ENCODE data around the gene TMEM256.

Gene TMEM256

GRCh38 chr17:7384489-7385081 is 19.3 kb downstream of the TMEM256 start:
- no peak; the same call in 2 of the 3 replicates for ATAC-seq
- TF ChIP-seq ZNF565 (CRISPR knock-in tag; conservative IDR thresholded peaks at IDR 0.05; ENCODE audit: low read depth) (no peak), PPARA (CRISPR knock-in tag; IDR thresholded peaks at IDR 0.05; ENCODE audit: borderline replicate concordance) (no peak), ESRRG (CRISPR knock-in tag; IDR thresholded peaks at IDR 0.05) (no peak)

- peak; percentile 79 for ATAC-seq
- TF ChIP-seq TOX (CRISPR knock-in tag; IDR thresholded peaks at IDR 0.05; ENCODE audit: borderline replicate concordance) (no peak), ZFP30 (CRISPR knock-in tag; IDR thresholded peaks at IDR 0.05) (no peak), CREB5 (CRISPR knock-in tag; IDR thresholded peaks at IDR 0.05; ENCODE audit: low read depth) (no peak), CSRNP3 (CRISPR knock-in tag; IDR thresholded peaks at IDR 0.05) (no peak), RARB (CRISPR knock-in tag; IDR thresholded peaks at IDR 0.05) (no peak), BACH2 (CRISPR knock-in tag; IDR thresholded peaks at IDR 0.05; ENCODE audit: borderline replicate concordance) (no peak), ZNF8 (CRISPR knock-in tag; IDR thresholded peaks at IDR 0.05) (no peak), CSDC2 (CRISPR knock-in tag; IDR thresholded peaks at IDR 0.05) (no peak), ZFP3 (CRISPR knock-in tag; IDR thresholded peaks at IDR 0.05) (no peak), ISL1 (CRISPR knock-in tag; IDR thresholded peaks at IDR 0.05) (no peak), TSHZ2 (CRISPR knock-in tag; IDR thresholded peaks at IDR 0.05) (no peak), ESRRG (CRISPR knock-in tag; IDR thresholded peaks at IDR 0.05) (no peak), GLIS3 (CRISPR knock-in tag; IDR thresholded peaks at IDR 0.05) (no peak; the same call in 1 of the 2 replicates), SNAI2 (CRISPR knock-in tag; IDR thresholded peaks at IDR 0.05) (no peak), ZNF565 (CRISPR knock-in tag; conservative IDR thresholded peaks at IDR 0.05; ENCODE audit: low read depth) (no peak), TCF4 (CRISPR knock-in tag; IDR thresholded peaks at IDR 0.05; ENCODE audit: borderline replicate concordance) (no peak)
Observed at GRCh38 chr17:7383742-7384488, 20.0 kb downstream of the TMEM256 start.

GRCh38 chr17:7383371-7383741 is 20.5 kb downstream of the TMEM256 start:
- no peak for TF ChIP-seq ZNF70 (CRISPR knock-in tag; IDR thresholded peaks at IDR 0.05)
- no peak for TF ChIP-seq ESRRG (CRISPR knock-in tag; IDR thresholded peaks at IDR 0.05)
- TF ChIP-seq TSHZ2 (CRISPR knock-in tag; IDR thresholded peaks at IDR 0.05), result no peak
- TF ChIP-seq TOX (CRISPR knock-in tag; IDR thresholded peaks at IDR 0.05; ENCODE audit: borderline replicate concordance), result no peak
- TF ChIP-seq GLIS3 (CRISPR knock-in tag; IDR thresholded peaks at IDR 0.05), result no peak
- TF ChIP-seq ZC3H10 (CRISPR knock-in tag; IDR thresholded peaks at IDR 0.05), result no peak
- peak; percentile 4 for ATAC-seq

- peak; percentile 2; the same call in 1 of the 3 replicates for ATAC-seq
- TF ChIP-seq CSRNP3 (CRISPR knock-in tag; IDR thresholded peaks at IDR 0.05) (no peak), CREB5 (CRISPR knock-in tag; IDR thresholded peaks at IDR 0.05; ENCODE audit: low read depth) (no peak), ZFP3 (CRISPR knock-in tag; IDR thresholded peaks at IDR 0.05) (no peak), GLIS3 (CRISPR knock-in tag; IDR thresholded peaks at IDR 0.05) (no peak), ESRRG (CRISPR knock-in tag; IDR thresholded peaks at IDR 0.05) (no peak), RARB (CRISPR knock-in tag; IDR thresholded peaks at IDR 0.05) (no peak), TCF4 (CRISPR knock-in tag; IDR thresholded peaks at IDR 0.05; ENCODE audit: borderline replicate concordance) (no peak), ZFP30 (CRISPR knock-in tag; IDR thresholded peaks at IDR 0.05) (no peak), ZNF70 (CRISPR knock-in tag; IDR thresholded peaks at IDR 0.05) (no peak), PATZ1 (CRISPR knock-in tag; IDR thresholded peaks at IDR 0.05; ENCODE audit: borderline replicate concordance) (no peak), PPARA (CRISPR knock-in tag; IDR thresholded peaks at IDR 0.05; ENCODE audit: borderline replicate concordance) (no peak)
Observed at GRCh38 chr17:7382901-7383300, 21.0 kb downstream of the TMEM256 start.
